Stimulated activated CD8-positive, alpha-beta memory T cell treated with anti-CD3 and anti-CD28 coated beads, Interleukin-7, amount 100 ng/mL, for 1 hour (primary cell): ENCODE measurements around the gene ZNF416.

ENCODE experiments used
- DNase-seq, 2 donors: peaks; one replicate each; pipeline ENCODE4 v3.0.0-alpha.2; 2020; ENCODE audit warnings: low read depth in 2 of 2

The ZNF416 gene

DNA sequence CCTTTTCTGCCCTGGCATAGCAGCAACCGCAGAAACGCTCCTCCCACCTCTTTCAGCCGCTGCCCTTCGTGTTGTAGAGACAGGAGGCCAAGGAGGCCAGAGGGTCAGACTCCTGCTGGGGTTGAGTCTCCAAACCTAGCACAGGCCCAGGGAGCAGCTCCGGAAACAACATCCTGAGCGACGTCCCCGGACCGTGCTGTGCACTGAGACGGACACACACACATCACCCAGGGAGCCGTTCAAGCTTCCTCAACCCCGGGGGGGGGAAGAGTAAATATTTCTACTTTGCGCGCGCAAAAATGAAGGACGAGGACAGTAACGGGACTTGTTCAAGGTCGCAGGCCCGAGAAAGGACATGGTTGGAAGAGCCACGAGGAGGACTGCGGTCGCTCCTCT is 19.7 kb downstream of the ZNF416 start:
- no peak for DNase-seq

DNA sequence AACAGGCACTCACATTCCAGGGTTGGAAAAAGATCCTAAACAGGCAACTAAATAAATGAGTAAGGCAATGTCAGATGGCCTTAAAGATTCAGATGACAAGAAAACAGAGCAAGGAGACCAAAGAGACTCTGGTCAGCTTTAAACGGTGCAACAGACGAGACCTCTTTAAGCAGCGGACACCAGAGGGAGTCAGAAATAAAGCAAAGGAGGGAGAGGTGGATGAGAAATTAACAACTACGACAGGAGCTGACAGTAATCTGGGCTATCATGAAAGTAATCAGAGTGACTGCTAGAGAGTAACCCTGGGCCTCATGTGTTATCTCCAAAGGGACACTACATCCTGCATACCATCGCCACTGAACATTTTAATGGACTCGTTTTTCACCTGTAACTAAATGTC is 20.2 kb downstream of the ZNF416 start:
- no peak for DNase-seq

DNA sequence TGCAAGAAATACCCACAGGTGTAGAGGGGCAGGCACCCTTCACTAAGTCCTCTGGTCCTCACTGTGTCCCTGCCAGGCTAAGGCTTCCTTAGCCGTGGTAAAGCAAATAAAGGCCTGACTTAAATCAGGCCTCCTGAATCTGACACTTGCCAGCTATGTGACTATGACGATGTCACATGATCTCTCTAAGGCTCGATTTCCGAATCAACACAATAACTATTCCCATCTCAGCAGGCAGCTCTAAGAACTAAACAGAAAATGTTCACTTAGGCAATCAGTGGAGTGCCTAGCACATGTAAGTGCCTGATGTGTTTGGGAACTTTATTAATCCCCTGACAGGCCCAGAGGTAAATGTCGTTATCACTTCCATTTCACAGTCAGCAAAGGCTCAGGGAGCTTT is 21.1 kb downstream of the ZNF416 start:
- DNase-seq, result no peak

DNA sequence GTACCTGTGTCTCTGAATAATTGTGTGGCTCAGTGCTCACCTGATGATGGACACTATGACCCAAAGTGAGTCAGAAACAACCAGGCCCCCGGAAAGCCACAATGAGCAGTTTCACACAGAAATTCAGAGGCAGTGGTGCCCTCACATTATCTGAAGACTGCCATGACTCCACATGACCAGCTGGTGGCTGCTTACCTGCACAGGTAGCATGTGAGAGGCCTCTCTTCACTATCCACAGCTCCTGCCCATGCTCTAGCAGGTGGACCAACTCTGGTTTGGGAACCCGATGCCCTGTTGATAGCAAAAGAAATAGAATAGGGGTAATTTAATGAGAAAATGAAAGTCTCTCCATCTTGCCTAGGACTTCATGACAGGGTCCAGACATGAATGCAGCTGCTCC is 26.3 kb downstream of the ZNF416 start:
- DNase-seq, result no peak

DNA sequence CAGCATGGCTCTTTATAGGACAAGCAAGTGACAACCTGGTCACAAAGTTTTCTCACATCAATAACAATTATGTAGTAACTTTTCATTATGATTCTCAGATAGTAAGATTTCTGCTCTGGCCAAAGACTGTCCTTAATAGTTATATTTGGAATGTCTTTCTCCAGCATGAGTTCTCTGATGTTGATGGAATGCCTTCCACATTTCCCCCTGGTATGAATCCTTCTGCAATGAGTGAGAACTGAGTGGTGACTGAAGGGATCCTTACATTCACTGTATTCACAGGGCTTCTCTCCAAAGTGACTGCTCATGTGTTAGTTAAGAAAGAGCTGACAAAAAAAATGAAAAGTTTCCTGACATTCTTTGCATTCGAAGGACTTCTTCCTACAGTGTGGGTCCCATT is 32.2 kb downstream of the ZNF416 start:
- no peak for DNase-seq

DNA sequence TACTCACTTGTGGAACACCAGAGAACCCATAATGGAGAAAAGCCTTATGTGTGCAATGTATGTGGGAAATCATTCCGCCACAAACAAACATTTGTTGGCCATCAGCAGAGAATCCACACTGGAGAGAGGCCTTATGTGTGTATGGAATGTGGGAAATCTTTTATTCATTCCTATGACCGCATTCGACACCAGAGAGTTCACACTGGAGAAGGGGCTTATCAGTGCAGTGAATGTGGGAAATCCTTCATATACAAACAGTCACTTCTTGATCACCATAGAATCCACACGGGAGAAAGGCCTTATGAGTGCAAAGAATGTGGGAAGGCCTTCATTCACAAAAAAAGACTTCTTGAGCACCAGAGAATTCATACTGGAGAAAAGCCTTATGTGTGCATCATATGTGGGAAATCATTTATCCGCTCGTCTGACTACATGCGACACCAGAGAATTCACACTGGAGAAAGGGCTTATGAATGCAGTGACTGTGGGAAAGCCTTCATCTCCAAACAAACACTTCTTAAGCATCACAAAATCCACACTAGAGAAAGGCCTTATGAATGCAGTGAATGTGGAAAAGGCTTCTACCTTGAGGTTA is 40.7 kb downstream of the ZNF416 start:
- no peak for DNase-seq

DNA sequence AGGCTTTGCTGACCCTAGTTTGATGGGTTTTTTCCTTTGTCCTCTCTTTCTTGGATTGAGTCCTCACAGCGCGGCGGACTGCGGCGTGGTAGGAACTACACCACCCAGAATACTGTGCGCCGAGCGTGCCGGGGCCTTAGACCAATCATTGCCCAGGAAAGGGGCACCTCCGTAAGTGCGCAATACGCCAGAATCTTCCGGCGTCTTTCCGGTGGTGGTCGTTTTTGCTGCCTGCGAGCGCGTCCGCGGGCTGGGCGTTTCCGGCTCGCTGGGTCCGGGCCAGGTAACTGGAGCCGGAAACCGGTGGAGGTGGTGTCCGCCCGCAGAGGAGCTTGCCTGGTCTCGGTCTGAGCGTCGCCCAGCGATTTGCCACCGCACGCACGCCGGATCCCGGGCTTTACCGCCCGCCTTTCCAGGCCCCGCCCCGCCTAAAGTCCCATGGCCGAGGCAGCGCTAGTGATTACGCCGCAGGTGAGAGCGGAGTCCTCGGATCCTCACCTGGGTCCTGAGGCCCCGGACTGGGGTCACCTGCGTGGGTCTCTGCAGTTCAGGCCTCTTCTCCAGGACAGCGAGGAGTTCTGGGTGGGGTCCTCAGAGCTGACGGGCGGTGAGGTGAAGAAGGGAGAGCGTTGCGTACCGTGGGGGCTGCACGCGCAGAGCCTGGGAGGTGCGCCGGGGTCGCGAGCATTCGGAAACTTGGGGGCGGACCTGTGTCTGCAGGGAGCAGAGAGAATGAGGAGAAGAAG is 51.4 kb downstream of the ZNF416 start, which contains the start of gene ZNF549:
ZNF549 (plus strand) TSS at position 221 of the 746 bp plus-strand sequence; CDS start at position 439, 218 bp downstream.
- DNase-seq, result peak; percentile 73
